GM18507 (cell line): Measurements from ENCODE around the gene RAP1B.

Experiments used
- DNase-seq: peaks from one replicate; pipeline ENCODE4 v3.0.0; 2011; ENCODE audit warnings: low read depth; ENCODE audit not compliant: insufficient read length; ENCODE audit errors: extremely low spot score
- FAIRE-seq: peaks from 2 replicates; lab custom pipeline; 2011; peaks lifted over from hg19 to GRCh38; lab: Jason Lieb, UNC

The RAP1B gene

DNA sequence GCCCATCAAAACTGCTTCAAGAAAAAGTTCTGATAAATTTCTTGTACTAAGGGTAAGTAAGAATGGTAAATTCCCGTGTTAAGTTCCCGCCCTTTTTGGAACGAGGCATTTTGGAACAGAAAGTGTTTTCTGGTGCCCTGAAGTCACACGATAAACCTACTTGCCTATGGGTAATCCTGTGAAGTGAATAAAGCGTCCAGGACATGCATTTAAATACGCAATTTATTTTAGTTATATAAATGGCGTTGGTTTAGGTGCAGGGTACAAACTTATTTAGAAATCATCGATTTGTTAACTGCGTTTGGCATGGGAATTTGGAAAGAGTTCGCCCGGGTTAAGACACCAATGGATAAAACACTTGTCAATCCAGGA is 715 bp upstream of the RAP1B start:
- FAIRE-seq (no peak), DNase-seq (no peak)

DNA sequence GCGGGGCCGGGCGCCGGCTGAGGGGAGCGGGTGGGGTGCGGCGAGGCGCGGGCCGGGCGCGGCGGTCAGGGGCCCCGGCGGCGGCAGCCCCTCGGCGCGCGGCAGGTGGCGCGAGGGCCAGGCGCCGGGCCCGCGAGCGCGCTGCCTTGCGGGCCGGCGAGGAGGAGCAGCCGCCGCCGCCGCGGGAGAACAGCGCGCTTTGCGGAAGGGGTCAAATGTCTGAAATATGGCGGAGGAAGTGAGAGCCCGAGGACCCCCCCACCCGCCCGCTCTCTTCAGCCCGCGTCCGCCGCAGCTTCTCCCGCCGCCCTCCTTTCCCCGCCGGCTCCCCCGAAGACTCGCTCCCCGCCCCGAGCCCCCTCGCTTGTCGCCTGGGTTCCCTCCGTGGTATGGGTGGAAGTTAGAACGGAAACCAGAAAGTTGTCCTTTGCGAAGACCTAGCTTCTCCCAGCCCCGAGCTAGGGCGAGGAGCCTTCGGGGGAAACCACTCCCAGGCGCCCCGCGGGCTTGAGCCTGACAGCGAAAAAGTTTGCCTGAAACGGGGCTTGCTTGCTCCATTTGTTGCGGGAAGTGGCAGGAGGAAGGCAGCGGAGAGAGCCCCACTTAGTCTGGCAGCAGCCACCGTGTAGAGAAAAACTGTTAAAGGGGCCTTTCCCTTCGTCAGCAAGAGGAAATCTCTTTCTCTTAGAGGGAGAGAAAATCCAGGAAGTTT is 551 bp downstream of the RAP1B start:
- peak; percentile 57 for FAIRE-seq

GRCh38 chr12:68611806-68612160 is 1.1 kb downstream of the RAP1B start:
- DNase-seq (no peak), FAIRE-seq (no peak)

More for the DNA sequence above, 551 bp downstream of the RAP1B start:
- peak; percentile 7 for DNase-seq

DNA sequence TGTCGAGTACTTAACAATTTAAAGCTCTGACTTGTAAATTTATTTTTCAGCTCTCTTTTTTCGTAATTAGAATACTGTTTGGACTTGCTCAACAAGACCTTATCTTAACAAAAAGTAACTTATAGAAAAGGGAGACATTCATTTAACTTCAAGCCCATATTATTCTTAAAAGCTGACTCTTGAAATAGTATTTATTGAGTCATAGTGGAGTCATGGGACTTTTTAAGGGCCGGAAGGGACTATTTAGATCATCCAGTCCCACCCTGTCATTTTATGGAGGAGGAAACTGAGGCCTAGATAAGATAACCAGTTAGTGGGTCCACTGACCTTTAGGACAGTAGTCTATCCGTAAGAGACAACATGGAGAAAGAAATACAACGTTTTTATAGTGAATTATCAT is 1.5 kb downstream of the RAP1B start:
- DNase-seq = no peak
- FAIRE-seq = peak; percentile 26

DNA sequence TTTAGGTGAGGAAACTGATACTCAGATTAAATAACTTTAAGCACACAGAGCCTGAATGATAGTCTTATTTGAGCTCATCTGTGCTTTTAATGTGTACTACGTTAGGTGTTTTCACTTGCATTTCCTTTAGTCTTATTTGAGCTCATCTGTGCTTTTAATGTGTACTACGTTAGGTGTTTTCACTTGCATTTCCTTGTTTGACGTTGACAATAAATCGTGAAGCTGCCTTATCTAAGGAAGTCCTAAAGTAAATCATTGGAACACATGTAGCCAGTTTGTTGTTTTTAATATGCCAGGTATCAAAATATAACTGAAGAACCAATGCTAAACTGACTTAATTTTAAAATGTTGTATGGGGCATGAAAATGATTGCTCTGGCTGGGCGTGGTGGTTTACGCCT is 2.0 kb downstream of the RAP1B start:
- peak; percentile 72 for FAIRE-seq
- no peak for DNase-seq

DNA sequence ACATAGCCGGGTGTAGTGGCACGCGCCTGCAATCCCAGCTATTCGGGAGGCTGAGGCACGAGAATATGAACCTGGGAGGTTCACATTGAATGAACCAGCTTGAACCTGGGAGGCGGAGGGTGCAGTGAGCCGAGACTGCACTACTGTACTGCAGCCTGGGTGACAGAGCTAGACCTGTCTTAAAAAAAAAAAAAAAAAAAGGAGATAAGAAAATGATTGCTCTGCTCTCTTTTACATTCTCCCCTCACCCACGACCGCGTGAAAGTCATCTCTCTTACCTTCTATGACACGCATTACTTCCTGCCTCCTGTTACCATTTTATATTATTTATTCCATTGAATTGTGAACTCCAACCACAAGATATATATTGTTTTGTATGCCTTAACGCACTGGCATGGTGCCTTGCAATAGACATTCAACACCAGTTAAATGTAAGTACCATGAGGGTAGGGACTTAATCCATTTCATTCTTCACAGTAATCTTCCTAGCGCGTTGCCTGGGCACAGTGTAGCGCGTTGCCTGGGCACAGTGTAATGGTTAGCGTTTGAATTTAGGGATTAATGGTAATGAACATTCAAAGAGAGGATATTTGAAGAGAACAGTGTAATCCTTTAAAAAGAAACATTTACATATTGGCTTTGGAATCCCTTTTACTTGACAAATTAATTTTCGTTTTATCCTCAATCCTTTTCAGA is 2.7 kb downstream of the RAP1B start:
- no peak for FAIRE-seq
- DNase-seq = no peak

- DNase-seq = no peak
- no peak for FAIRE-seq
Observed at GRCh38 chr12:68614105-68614679, 3.5 kb downstream of the RAP1B start.

DNA sequence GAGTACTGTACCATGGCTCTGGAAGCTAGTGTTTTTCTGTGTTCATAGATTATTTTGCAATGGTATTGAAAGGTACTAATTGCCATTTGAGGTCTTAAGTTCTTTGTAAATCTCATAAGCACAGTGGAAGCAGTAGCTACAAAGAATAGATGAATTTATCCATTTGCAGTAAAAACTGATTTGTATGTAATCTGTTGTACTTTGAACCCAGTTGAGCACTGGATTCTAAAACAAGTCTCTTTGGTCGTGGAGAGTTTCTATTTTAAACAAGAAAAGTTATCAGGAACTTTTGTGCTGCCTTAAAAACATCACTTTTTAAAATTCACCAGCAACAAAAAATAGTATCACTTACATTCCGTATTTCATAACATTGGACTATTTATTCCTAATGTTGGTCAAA is 4.1 kb downstream of the RAP1B start:
- FAIRE-seq (no peak), DNase-seq (no peak)

DNA sequence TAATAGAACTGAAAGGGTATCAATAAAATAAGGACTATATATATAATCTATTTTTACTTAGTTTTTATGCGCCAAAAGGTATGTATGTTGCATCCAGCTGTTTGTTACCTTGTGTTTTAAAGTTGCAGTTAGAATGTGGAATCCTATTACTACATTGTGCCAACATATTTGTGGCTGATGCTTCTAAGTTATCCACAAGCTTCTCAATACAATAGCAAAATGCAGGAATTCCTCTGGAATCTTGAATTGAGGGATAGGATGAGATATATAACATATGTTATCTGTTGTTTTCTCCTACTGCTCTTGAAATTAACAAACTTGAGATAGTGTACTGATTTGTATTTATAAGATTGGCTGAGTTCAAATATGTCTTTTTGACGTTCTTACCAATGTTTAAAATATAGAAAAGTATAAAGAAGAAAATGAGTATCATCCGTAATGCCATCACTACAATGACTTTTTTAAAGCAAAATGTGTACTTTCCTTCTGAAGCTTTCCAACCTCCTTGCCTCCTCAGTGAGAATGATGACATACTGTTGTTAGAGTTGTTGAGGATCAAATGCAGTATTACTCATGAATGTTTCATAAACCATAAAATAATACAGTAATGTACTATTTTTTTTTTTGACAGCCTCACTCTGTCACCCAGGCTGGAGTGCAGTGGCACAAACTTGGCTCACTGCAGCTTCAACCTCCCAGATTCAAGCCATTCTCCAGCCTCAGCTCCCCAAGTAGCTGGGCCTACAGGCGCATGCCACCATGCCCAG is 6.6 kb downstream of the RAP1B start:
- FAIRE-seq (no peak), DNase-seq (no peak)

- FAIRE-seq (no peak), DNase-seq (no peak)
Observed at GRCh38 chr12:68619541-68619940, 8.8 kb downstream of the RAP1B start.

DNA sequence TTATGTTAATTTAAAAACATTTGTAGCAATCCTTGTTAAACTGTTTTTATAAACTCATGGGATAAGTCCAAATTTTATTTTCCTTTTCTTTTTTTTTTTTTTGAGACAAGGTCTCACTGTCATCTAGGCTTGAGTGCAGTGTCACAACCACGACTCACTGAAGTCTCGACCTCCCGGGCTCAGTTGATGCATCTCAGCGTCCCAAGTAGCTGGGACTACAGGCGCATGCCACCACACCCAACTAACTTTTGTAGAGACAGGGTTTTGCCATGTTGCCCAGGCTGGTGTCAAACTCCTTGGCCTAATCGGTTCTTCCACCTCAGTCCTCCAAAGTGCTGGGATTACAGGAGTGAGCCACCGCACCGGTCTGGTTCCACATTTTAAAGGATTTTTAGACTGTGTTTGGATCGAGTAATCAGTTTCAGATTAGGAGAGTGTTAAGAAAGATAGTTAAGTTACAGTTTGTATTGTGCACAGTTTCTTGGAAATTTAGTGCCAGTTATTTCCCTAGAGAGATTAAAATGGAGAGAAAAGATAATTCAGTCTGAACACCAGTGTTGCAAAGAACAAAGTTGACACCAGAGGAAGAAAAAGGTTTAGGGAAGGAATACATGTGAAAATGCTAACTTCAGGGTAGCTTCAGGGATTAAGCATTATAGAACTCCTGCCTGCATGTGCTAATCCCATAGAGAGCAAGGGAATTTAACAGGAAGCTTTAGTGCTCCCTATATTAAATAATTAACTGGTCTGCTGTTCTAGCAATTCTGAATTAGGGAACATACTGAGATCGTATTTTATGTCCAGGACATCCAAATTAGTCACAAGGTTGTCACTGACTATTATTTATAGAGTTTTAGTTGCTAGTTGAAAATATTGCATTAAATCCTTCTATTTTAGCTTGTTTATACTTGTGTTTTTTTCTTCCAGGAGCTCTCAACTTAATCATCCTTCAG is 10.1 kb downstream of the RAP1B start:
- FAIRE-seq (no peak), DNase-seq (no peak)

DNA sequence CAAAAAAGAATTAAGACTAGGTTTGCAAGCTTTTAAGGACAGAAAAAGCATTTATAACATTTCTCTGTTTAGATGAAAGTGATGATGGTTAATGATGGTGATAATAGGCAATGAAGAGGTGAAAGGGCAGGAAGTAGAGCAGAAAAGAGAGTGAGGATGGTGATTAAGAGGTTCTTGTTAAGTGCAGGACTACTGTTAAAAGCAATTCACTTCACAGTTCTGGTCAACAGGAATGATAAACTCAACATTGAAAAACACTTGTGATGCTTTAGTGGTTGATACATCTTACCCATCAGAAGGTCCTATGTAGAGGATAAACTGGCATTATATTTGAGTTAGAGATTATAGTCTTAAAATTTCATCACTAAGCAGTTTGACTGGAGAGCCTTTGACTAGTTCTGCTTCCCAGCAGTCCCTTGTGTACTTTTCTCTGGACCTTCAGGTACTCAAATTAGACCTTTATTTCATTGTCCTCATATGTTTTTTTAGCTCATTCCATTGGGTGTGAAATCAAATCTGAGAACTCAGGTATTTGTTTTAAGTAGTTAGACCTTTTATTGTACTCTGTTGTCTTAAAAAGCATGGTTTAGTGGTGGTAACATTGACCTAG is 10.9 kb downstream of the RAP1B start:
- FAIRE-seq = peak; percentile 49
- no peak for DNase-seq

DNA sequence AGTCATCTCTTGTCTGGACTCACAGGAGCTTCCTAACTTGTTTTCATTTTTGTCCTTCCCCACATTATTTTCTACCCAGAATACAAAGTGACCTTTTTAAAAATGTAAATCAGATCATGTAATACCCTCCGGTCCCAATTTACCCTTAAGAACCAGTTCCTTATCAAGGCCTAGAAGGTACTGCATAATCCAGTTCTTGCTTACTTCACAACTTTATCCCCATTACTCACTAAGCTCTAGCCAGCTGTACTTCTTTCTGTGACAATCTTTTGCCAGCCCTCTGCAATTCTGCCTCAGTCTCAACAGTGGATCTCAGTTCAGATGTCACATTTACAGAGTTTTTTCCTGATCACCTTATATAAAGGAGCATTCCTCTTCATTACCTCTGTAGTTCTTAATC is 11.6 kb downstream of the RAP1B start:
- no peak for FAIRE-seq
- DNase-seq = no peak

DNA sequence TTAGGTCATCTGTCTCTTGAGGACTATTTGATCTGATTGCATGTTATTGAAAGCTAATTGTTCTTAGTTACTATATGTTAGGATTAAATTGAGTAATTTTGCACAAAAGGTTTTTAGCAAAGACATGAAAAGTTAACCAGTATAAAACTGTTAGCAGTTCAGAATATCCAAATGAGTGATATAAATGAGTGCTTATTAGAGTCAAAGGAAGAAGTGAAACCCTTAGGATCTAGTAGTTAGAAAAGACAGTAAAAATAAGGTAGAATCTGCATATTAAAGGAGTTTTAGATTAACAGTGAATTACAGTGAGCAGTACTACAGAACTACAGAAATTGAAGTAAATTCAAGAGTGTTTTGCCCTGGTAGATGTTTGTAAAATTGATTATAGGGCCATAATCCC is 12.4 kb downstream of the RAP1B start:
- FAIRE-seq = no peak
- no peak for DNase-seq

- FAIRE-seq (no peak), DNase-seq (no peak)
Observed at GRCh38 chr12:68623984-68624383, 13.3 kb downstream of the RAP1B start.

DNA sequence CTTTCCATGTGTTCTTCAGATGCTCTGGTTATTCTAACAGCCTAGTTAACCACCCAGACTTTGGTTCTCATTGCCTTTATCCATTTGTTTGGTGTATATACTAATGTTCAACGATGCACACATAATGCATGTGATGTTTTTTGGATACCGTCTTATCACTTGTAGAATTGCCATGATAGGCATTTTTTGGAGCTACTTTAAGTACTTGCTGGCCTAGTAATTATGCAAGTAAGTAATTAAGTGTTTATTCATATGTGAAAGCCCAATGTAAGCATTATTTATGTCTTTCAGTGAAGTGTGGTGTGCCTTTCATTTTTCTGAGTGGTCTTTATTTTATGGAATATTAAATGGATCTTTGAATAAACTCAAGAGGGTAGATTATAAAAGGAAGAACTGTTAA is 14.2 kb downstream of the RAP1B start:
- DNase-seq (no peak), FAIRE-seq (no peak)

DNA sequence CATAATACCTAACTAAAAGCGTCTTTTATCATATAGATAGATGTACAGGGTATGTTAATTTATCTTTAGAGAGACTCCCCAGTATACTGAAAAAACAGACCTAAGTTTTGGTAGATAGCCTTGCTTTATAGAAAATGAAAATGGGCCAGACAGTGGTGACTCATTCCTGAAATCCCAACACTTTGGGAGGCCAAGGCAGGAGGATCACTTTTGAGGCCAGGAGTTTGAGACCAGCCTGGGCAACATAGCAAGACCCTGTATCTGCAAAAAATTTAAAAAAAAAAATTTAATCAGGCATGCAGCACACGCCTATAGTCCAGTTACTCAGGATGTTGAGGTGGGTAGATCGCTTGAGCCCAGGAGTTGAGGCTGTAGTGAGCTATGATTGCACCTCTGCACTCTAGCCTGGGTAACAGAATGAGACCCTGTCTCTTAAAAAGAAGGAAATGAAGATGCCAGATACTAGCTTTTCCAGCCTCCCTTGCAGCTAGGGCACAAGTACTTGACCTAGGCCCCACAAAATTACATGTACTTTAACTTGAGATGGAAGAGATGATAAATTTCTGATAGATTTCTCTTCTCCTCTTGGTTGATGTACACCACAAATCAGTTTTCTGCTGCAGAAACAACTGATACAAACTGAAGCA is 17.1 kb downstream of the RAP1B start:
- FAIRE-seq = no peak
- no peak for DNase-seq

GRCh38 chr12:68628698-68629097 is 18.0 kb downstream of the RAP1B start:
- DNase-seq = no peak
- no peak for FAIRE-seq

GRCh38 chr12:68630050-68630449 is 19.4 kb downstream of the RAP1B start:
- FAIRE-seq = no peak
- no peak for DNase-seq
